ENCODE measurements around the gene SLC15A3. TPM values are rescaled to one million over a fixed set of nuclear protein-coding genes. Genes with fewer than 3 reads are reported as not detected.

Gene SLC15A3
- total RNA-seq, 1 experiment from 2014 or later, result 10.2 TPM

GRCh38 chr11:60993615-60994014 is 41.6 kb upstream of the SLC15A3 start (continued):
- no peak for TF ChIP-seq E2F4 (CRISPR knock-in tag; IDR thresholded peaks at IDR 0.05; ENCODE audit: borderline replicate concordance, low read depth)
- no peak for TF ChIP-seq ZNF671 (CRISPR knock-in tag; IDR thresholded peaks at IDR 0.05)
- TF ChIP-seq JUN (CRISPR knock-in tag; IDR thresholded peaks at IDR 0.05), result no peak
- TF ChIP-seq FOXK1 (CRISPR knock-in tag; IDR thresholded peaks at IDR 0.05), result no peak
- TF ChIP-seq ZNF219 (CRISPR knock-in tag; IDR thresholded peaks at IDR 0.05; ENCODE audit: borderline replicate concordance), result no peak
- no peak for TF ChIP-seq MXD4 (CRISPR knock-in tag; IDR thresholded peaks at IDR 0.05; ENCODE audit: borderline replicate concordance)
- no peak for TF ChIP-seq RORB (CRISPR knock-in tag; IDR thresholded peaks at IDR 0.05)
- TF ChIP-seq FOXJ3 (CRISPR knock-in tag; IDR thresholded peaks at IDR 0.05; ENCODE audit: borderline replicate concordance), result no peak
- no peak for TF ChIP-seq JAZF1 (CRISPR knock-in tag; IDR thresholded peaks at IDR 0.05)
- no peak for TF ChIP-seq FOXP1 (CRISPR knock-in tag; IDR thresholded peaks at IDR 0.05; ENCODE audit: borderline replicate concordance)
- no peak for TF ChIP-seq ZNF532 (CRISPR knock-in tag; IDR thresholded peaks at IDR 0.05; ENCODE audit: borderline replicate concordance)

- TF ChIP-seq CDX4 (CRISPR knock-in tag; IDR thresholded peaks at IDR 0.05; ENCODE audit: borderline replicate concordance), result no peak
- no peak for TF ChIP-seq PRRX2 (CRISPR knock-in tag; IDR thresholded peaks at IDR 0.05)
- TF ChIP-seq CBFB (CRISPR knock-in tag; IDR thresholded peaks at IDR 0.05; ENCODE audit: low read depth), result no peak
- TF ChIP-seq NFATC4 (CRISPR knock-in tag; IDR thresholded peaks at IDR 0.05), result no peak
- TF ChIP-seq E2F4 (CRISPR knock-in tag; IDR thresholded peaks at IDR 0.05; ENCODE audit: borderline replicate concordance, low read depth), result no peak
- no peak for TF ChIP-seq HMGA2 (CRISPR knock-in tag; IDR thresholded peaks at IDR 0.05)
- TF ChIP-seq MAX (CRISPR knock-in tag; IDR thresholded peaks at IDR 0.05), result no peak
- no peak for TF ChIP-seq ZNF138 (CRISPR knock-in tag; conservative IDR thresholded peaks at IDR 0.05)
- no peak for TF ChIP-seq SMAD4 (CRISPR knock-in tag; IDR thresholded peaks at IDR 0.05)
- TF ChIP-seq ATF6 (CRISPR knock-in tag; IDR thresholded peaks at IDR 0.05), result no peak
- TF ChIP-seq ZNF232 (CRISPR knock-in tag; IDR thresholded peaks at IDR 0.05), result no peak
- no peak for TF ChIP-seq NFE2L1 (CRISPR knock-in tag; IDR thresholded peaks at IDR 0.05)
- ATAC-seq, result no peak
- H3K4me1 Mint-ChIP-seq, result no peaks in the 10 kb centered on the region
- CTCF ChIA-PET, result no interaction called here
- no peaks in the 10 kb centered on the region for H3K9me3 Mint-ChIP-seq
- POLR2A ChIA-PET, result no interaction called here
- peaks cover 12% of the 10 kb centered on the region; the same call in 1 of the 2 replicates for H3K27me3 Mint-ChIP-seq (ENCODE audit: low read depth)
- no peak overlapping the region for H3K27ac Mint-ChIP-seq
- no peaks in the 10 kb centered on the region for H3K36me3 Mint-ChIP-seq
- H3K4me3 Mint-ChIP-seq, result no peak overlapping the region
- no peak for DNase-seq (ENCODE audit: low spot score)
Measured at GRCh38 chr11:60992842-60993409, 41.0 kb upstream of the SLC15A3 start.
